T-helper 1 cell treated with Interleukin-12 subunit alpha and Interleukin-12 subunit beta and Interleukin-4 antibody, amounts not matched to agents 30 ng/mL and 1 ng/mL, for 36 hours (primary cell): ENCODE data around the gene SIL1. TPM values are rescaled to one million over a fixed set of nuclear protein-coding genes. Genes with fewer than 3 reads are reported as not detected.

Experiments used
- total RNA-seq: library from RNA; stranded (reverse); gene quantifications from 2 replicates; pipeline ENCODE4 v1.2.3, GENCODE V29; 2022

Gene SIL1
- total RNA-seq, 1 donor from 2014 or later, result 25.8 TPM

Other genes with a start within 250 kb of the SIL1 start
- gene MATR3, start 95.4 kb upstream of the SIL1 start, total RNA-seq, result 229 and 245 TPM in 2 replicates
- gene PAIP2, start 143.5 kb upstream of the SIL1 start, total RNA-seq, result 94.8 and 95.3 TPM in 2 replicates
- gene SLC23A1, start 184.9 kb upstream of the SIL1 start, total RNA-seq, result 4.0 and 5.9 TPM in 2 replicates
- gene MZB1, start 191.5 kb upstream of the SIL1 start, total RNA-seq, result 83.6 and 83.7 TPM in 2 replicates
- 5.2 TPM in 2 replicates for gene PROB1, start 196.7 kb upstream of the SIL1 start, total RNA-seq
- gene SPATA24, start 205.7 kb upstream of the SIL1 start, total RNA-seq, result 4.4 and 6.4 TPM in 2 replicates
- 13.4 and 19.1 TPM in 2 replicates for gene DNAJC18, start 241.2 kb upstream of the SIL1 start, total RNA-seq